ENCODE measurements around the gene GEMIN7.
"Not testable (repeated sequence)": the region's sequence is repeated elsewhere in the genome, so short reads cannot be mapped to it uniquely, and the experiment has no call there.

Gene GEMIN7

GRCh38 chr19:45091031-45091923 lies 12.2 kb downstream of the GEMIN7 start:
- DNase-seq, result peak; percentile 97 to 98

GRCh38 chr19:45092747-45093678 lies 14.0 kb downstream of the GEMIN7 start, which contains the start of gene PPP1R37:
TSS of gene PPP1R37 (plus strand) at chr19:45093179. CDS start at chr19:45093326, 147 bp downstream.
- peak; percentile 94 to 96 for DNase-seq

GRCh38 chr19:45094137-45094536 lies 15.1 kb downstream of the GEMIN7 start:
- no peak for DNase-seq

- DNase-seq, result no peak
Observed at GRCh38 chr19:45094707-45095106, 15.6 kb downstream of the GEMIN7 start.

- DNase-seq, result no peak
Observed at GRCh38 chr19:45095496-45096413, 16.7 kb downstream of the GEMIN7 start.

- DNase-seq, result no peak
Observed at GRCh38 chr19:45096700-45097099, 17.6 kb downstream of the GEMIN7 start.

GRCh38 chr19:45097450-45097775 lies 18.4 kb downstream of the GEMIN7 start:
- DNase-seq, result no peak

DNA sequence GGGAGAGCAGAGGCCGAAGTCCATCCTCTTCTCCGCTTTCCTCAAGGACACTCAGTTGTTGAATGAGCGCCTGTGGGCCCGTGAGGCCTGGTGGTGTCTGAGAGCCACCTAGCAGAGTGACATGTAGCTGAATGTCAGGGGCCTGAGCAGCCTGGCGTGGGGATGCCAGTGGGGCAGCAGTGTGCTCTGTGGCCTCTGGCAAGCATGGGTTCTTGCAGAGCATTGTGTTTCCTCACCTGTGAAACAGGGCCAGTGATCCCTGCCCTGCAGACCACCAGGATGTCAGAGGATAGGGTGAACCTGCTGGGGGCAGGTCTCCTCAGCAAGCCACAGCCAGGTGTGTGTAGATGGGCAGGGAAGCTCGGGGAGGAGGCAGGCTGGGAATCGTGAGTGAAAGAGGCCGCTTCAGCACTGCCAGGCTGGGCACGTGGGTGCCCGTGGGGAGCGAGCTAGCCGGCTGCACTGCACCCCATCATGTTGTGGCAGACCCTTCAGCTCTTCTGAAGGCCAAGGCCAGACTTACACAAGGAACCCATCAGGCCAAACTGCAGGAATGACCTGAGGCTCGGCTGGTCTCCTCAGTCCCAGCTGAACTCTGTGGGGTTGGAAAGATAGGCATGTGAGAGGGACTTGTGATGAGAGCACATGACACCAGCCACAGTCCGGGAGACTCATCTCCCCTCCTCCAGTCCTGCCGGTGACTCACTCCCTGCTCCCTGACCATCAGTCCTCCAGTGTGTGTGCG lies 18.9 kb downstream of the GEMIN7 start:
- DNase-seq, result no peak

DNA sequence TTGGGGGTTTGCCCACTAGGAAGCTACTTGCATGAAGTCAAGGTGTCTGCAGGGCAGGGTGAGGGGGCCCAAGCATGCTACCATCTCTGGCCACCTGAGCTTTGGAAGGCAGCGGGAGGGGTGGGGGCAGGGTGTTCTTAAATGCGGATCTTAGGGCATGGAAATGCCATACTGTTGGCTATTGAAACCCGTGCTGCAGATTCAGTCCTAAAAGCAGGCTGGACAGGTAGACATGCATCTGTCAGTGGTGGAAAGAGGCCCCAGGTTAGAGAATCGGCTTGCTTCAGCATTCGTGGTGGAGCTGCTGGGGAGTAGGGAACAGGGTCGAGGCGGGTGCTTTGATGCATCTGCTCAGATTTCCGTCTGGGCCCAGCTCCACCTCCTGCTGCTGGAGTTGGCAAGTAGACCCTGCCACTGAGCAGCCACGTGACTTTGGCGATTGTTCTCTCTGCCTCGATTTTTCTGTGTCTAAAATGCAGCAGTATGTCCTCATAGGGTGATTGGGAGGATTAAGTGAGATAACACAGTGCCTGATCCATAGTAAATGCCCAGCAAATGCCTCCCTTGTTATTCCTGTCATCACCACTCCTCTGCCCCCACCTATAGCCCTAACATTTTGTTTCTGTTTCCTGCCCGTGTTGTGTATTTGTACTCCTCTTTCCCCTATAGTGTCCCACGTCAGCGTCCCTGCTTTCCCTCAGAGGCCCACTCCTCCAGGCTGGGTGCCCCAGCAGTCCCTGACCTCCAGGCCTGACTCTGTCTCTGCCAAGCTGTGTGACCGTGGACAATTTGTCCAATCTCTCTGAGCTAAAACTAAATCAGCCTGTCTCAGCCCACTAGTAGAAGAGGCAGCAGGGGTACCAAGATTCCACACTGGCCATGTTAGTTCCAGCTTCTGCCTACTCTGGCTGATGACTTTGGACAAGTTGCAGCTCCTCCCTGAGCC lies 19.7 kb downstream of the GEMIN7 start:
- DNase-seq, result no peak

DNA sequence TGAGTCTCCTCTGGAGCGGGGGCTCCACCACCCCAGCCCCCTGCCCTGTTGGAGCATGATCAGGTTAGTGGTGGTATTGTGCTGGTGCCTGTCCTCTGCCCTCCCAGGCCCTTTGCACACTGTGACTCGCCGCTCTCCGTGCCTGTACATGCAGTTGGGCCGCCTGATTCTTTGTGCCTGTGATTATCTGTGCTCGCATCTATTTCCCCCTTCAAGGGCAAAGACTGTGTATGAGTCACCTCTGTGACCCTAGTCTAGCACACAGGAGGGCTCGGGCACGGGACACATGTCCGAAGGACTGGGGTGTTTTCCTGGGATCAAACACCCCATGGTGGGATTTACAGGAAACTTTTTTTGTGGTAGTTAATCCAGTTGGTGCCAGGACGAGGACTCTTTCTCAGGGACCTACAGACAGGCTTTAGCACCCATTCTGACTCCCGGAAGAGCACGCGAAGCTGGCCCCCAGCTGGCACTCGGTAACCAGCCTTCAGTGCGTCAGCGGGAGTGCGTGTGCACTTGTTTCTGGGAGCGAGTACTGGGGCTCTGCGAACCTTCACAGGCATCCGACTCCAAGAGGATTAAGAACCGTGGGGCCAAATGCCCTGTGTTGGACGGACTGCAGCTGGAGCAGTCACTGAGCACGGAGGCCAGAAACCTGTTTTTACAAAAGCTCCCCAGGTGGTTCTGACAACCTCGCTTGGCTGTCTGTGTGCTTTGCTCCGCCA lies 20.6 kb downstream of the GEMIN7 start:
- no peak for DNase-seq

- no peak for DNase-seq
Observed at GRCh38 chr19:45100201-45100600, 21.1 kb downstream of the GEMIN7 start.

DNA sequence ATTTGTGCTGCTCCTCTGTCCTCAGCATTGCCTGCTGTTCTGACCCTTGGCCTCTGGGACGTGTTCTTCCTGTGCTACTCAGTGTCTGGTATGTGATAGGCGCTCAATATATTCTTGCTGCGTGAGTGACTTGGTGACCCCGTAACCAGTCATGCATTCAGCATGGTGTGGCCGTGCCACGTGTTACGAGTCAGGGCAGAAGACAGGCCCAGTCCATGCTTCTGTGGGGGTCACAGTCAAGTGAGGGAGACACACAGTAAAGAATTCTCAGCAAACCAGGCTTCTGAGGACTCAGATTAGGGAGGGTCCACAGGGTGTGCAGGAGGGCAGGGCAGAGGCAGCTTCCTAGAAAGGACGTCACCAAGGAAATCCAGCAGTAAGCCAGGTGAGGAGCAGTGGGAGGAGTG lies 21.8 kb downstream of the GEMIN7 start:
- DNase-seq, result no peak

- DNase-seq, result no peak
Observed at GRCh38 chr19:45101806-45102205, 22.7 kb downstream of the GEMIN7 start.

- no peak for DNase-seq
Observed at GRCh38 chr19:45102481-45102880, 23.4 kb downstream of the GEMIN7 start.

DNA sequence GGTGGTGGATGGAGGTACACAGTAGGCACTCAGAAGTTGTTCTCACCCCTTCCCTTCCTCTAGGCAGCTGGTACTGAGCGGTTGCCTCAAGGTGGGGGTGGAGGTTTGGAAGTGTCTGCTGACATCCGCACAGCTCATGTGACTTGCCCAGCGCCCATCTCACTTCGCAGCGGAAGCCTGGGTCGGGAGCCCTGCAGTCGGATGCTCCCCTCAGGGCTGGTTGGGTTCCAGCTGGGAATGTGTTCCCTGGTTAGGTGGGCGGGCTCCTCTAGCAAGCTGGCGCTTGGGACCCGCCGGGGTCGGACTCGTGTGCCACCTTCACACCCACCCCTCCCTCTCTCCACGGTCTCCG lies 24.1 kb downstream of the GEMIN7 start:
- DNase-seq, result peak; percentile 32 to 54

GRCh38 chr19:45103508-45104319 lies 24.7 kb downstream of the GEMIN7 start:
- DNase-seq, result peak in 1 of 2 donors; percentile 15

GRCh38 chr19:45104658-45105349 lies 25.7 kb downstream of the GEMIN7 start:
- no peak for DNase-seq

GRCh38 chr19:45106363-45106762 lies 27.3 kb downstream of the GEMIN7 start:
- DNase-seq, result not testable (repeated sequence)

Measured in CD4-positive, alpha-beta T cell treated with Interferon alpha-2 for 1 hour (primary cell).